ENCODE results near the gene SND1. TPM values are rescaled to one million over a fixed set of nuclear protein-coding genes. Genes with fewer than 3 reads are reported as not detected.
A peak's percentile ranks its signal among the peaks of the same experiment; 100 is the strongest.

SND1 gene
- polyA plus RNA-seq, 4 donors: 47.2 to 148 (median 92.2) TPM

- Histone ChIP-seq H3K36me3 (ENCODE audit: control insufficient read depth in 3 of 3, insufficient read depth in 2 of 3, low read depth in 1 of 3, low read length in 3 of 3) (no peaks in the 10 kb centered on the region), H3K4me1 (ENCODE audit: control insufficient read depth in 3 of 3, insufficient read depth in 2 of 3, low read depth in 1 of 3, low read length in 2 of 3) (peaks cover 0 to 7% (median 3%) of the 10 kb centered on the region in 3 donors), H3K27me3 (ENCODE audit: control insufficient read depth in 3 of 3, insufficient read depth in 3 of 3, low read length in 3 of 3) (no peaks in the 10 kb centered on the region), H3K27ac (ENCODE audit: low read depth in 1 of 3, low read length in 2 of 3) (no peak overlapping the region), H3K4me3 (ENCODE audit: low read depth in 1 of 3, low read length in 3 of 3) (no peak overlapping the region), H3K9me3 (ENCODE audit: control insufficient read depth in 2 of 2, insufficient read depth in 1 of 2, low read depth in 1 of 2, low read length in 1 of 2) (no peaks in the 10 kb centered on the region)
- WGBS, 3 donors: 85 to 96% (median 88%) methylated on average over 3 of the region's 3 CpGs
- no peak for FAIRE-seq
- no peak for DNase-seq
Observed at GRCh38 chr7:127815631-127816145, 163.7 kb downstream of the SND1 start.

GRCh38 chr7:127816354-127817190 lies 164.6 kb downstream of the SND1 start:
- H3K4me1 ChIP-seq (ENCODE audit: control insufficient read depth in 3 of 3, insufficient read depth in 2 of 3, low read depth in 1 of 3, low read length in 2 of 3): peaks cover 0 to 7% (median 6%) of the 10 kb centered on the region in 3 donors
- no peak overlapping the region for H3K27ac ChIP-seq (ENCODE audit: low read depth in 1 of 3, low read length in 2 of 3)
- no peak overlapping the region for H3K4me3 ChIP-seq (ENCODE audit: low read depth in 1 of 3, low read length in 3 of 3)
- H3K27me3 ChIP-seq (ENCODE audit: control insufficient read depth in 3 of 3, insufficient read depth in 3 of 3, low read length in 3 of 3): no peaks in the 10 kb centered on the region
- H3K36me3 ChIP-seq (ENCODE audit: control insufficient read depth in 3 of 3, insufficient read depth in 2 of 3, low read depth in 1 of 3, low read length in 3 of 3): no peaks in the 10 kb centered on the region
- no peak for DNase-seq
- WGBS, 3 donors: 88 to 92% (median 91%) methylated on average over 5 of the region's 5 CpGs
- FAIRE-seq: no peak
- no peaks in the 10 kb centered on the region for H3K9me3 ChIP-seq (ENCODE audit: control insufficient read depth in 2 of 2, insufficient read depth in 1 of 2, low read depth in 1 of 2, low read length in 1 of 2)

- no peaks in the 10 kb centered on the region for H3K9me3 ChIP-seq (ENCODE audit: control insufficient read depth in 2 of 2, insufficient read depth in 1 of 2, low read depth in 1 of 2, low read length in 1 of 2)
- H3K4me3 ChIP-seq (ENCODE audit: low read depth in 1 of 3, low read length in 3 of 3): no peak overlapping the region
- no peaks in the 10 kb centered on the region for H3K27me3 ChIP-seq (ENCODE audit: control insufficient read depth in 3 of 3, insufficient read depth in 3 of 3, low read length in 3 of 3)
- H3K36me3 ChIP-seq (ENCODE audit: control insufficient read depth in 3 of 3, insufficient read depth in 2 of 3, low read depth in 1 of 3, low read length in 3 of 3): no peaks in the 10 kb centered on the region
- DNase-seq: no peak
- 97 to 98% (median 97%) methylated on average over 3 of the region's 3 CpGs for WGBS, 3 donors
- no peak overlapping the region for H3K27ac ChIP-seq (ENCODE audit: low read depth in 1 of 3, low read length in 2 of 3)
- H3K4me1 ChIP-seq (ENCODE audit: control insufficient read depth in 3 of 3, insufficient read depth in 2 of 3, low read depth in 1 of 3, low read length in 2 of 3): peaks cover 0 to 7% (median 6%) of the 10 kb centered on the region in 3 donors
- FAIRE-seq: no peak
Observed at GRCh38 chr7:127817466-127817865, 165.5 kb downstream of the SND1 start.

- H3K27me3 ChIP-seq (ENCODE audit: control insufficient read depth in 3 of 3, insufficient read depth in 3 of 3, low read length in 3 of 3): no peaks in the 10 kb centered on the region
- no peak for FAIRE-seq
- no peak overlapping the region for H3K27ac ChIP-seq (ENCODE audit: low read depth in 1 of 3, low read length in 2 of 3)
- peaks cover 0 to 11% (median 6%) of the 10 kb centered on the region in 3 donors for H3K4me1 ChIP-seq (ENCODE audit: control insufficient read depth in 3 of 3, insufficient read depth in 2 of 3, low read depth in 1 of 3, low read length in 2 of 3)
- 97 to 100% (median 98%) methylated on average over 2 of the region's 2 CpGs for WGBS, 3 donors
- no peak overlapping the region for H3K4me3 ChIP-seq (ENCODE audit: low read depth in 1 of 3, low read length in 3 of 3)
- H3K36me3 ChIP-seq (ENCODE audit: control insufficient read depth in 3 of 3, insufficient read depth in 2 of 3, low read depth in 1 of 3, low read length in 3 of 3): no peaks in the 10 kb centered on the region
- no peak for DNase-seq
- H3K9me3 ChIP-seq (ENCODE audit: control insufficient read depth in 2 of 2, insufficient read depth in 1 of 2, low read depth in 1 of 2, low read length in 1 of 2): no peaks in the 10 kb centered on the region
Observed at GRCh38 chr7:127818306-127818705, 166.3 kb downstream of the SND1 start.

- 33 to 53% (median 43%) methylated on average over 4 of the region's 4 CpGs for WGBS, 3 donors
- DNase-seq (peak; percentile 56 to 61), FAIRE-seq (no peak)
- no peaks in the 10 kb centered on the region for H3K9me3 ChIP-seq (ENCODE audit: control insufficient read depth in 2 of 2, insufficient read depth in 1 of 2, low read depth in 1 of 2, low read length in 1 of 2)
- H3K36me3 ChIP-seq (ENCODE audit: control insufficient read depth in 3 of 3, insufficient read depth in 2 of 3, low read depth in 1 of 3, low read length in 3 of 3): no peaks in the 10 kb centered on the region
- no peaks in the 10 kb centered on the region for H3K27me3 ChIP-seq (ENCODE audit: control insufficient read depth in 3 of 3, insufficient read depth in 3 of 3, low read length in 3 of 3)
- H3K4me1 ChIP-seq (ENCODE audit: control insufficient read depth in 3 of 3, insufficient read depth in 2 of 3, low read depth in 1 of 3, low read length in 2 of 3): peaks cover 0 to 11% (median 6%) of the 10 kb centered on the region in 3 donors
- peak overlapping the region in 1 of 3 donors; percentile 25 for H3K27ac ChIP-seq (ENCODE audit: low read depth in 1 of 3, low read length in 2 of 3)
- no peak overlapping the region for H3K4me3 ChIP-seq (ENCODE audit: low read depth in 1 of 3, low read length in 3 of 3)
Observed at GRCh38 chr7:127819975-127820731, 168.2 kb downstream of the SND1 start.

- FAIRE-seq: no peak
- 90 to 96% (median 95%) methylated on average over 2 of the region's 2 CpGs for WGBS, 3 donors
- no peak for DNase-seq
- Histone ChIP-seq H3K4me3 (ENCODE audit: low read depth in 1 of 3, low read length in 3 of 3) (no peak overlapping the region), H3K36me3 (ENCODE audit: control insufficient read depth in 3 of 3, insufficient read depth in 2 of 3, low read depth in 1 of 3, low read length in 3 of 3) (no peaks in the 10 kb centered on the region), H3K27ac (ENCODE audit: low read depth in 1 of 3, low read length in 2 of 3) (peak overlapping the region in 1 of 3 donors; percentile 25), H3K4me1 (ENCODE audit: control insufficient read depth in 3 of 3, insufficient read depth in 2 of 3, low read depth in 1 of 3, low read length in 2 of 3) (peaks cover 0 to 11% (median 6%) of the 10 kb centered on the region in 3 donors), H3K9me3 (ENCODE audit: control insufficient read depth in 2 of 2, insufficient read depth in 1 of 2, low read depth in 1 of 2, low read length in 1 of 2) (no peaks in the 10 kb centered on the region), H3K27me3 (ENCODE audit: control insufficient read depth in 3 of 3, insufficient read depth in 3 of 3, low read length in 3 of 3) (no peaks in the 10 kb centered on the region)
Observed at GRCh38 chr7:127820732-127821085, 168.7 kb downstream of the SND1 start.

GRCh38 chr7:127821146-127821545 lies 169.2 kb downstream of the SND1 start:
- 96 to 97% (median 96%) methylated on average over 1 of the region's 1 CpG for WGBS, 3 donors
- no peaks in the 10 kb centered on the region for H3K9me3 ChIP-seq (ENCODE audit: control insufficient read depth in 2 of 2, insufficient read depth in 1 of 2, low read depth in 1 of 2, low read length in 1 of 2)
- no peak for FAIRE-seq
- DNase-seq: no peak
- H3K27me3 ChIP-seq (ENCODE audit: control insufficient read depth in 3 of 3, insufficient read depth in 3 of 3, low read length in 3 of 3): no peaks in the 10 kb centered on the region
- no peak overlapping the region for H3K4me3 ChIP-seq (ENCODE audit: low read depth in 1 of 3, low read length in 3 of 3)
- peaks cover 0 to 11% (median 6%) of the 10 kb centered on the region in 3 donors for H3K4me1 ChIP-seq (ENCODE audit: control insufficient read depth in 3 of 3, insufficient read depth in 2 of 3, low read depth in 1 of 3, low read length in 2 of 3)
- no peaks in the 10 kb centered on the region for H3K36me3 ChIP-seq (ENCODE audit: control insufficient read depth in 3 of 3, insufficient read depth in 2 of 3, low read depth in 1 of 3, low read length in 3 of 3)
- no peak overlapping the region for H3K27ac ChIP-seq (ENCODE audit: low read depth in 1 of 3, low read length in 2 of 3)

GRCh38 chr7:127822822-127823508 lies 171.0 kb downstream of the SND1 start:
- 75 to 82% (median 78%) methylated on average over 5 of the region's 5 CpGs for WGBS, 3 donors
- DNase-seq: peak in 1 of 2 donors; percentile 30
- no peak overlapping the region for H3K27ac ChIP-seq (ENCODE audit: low read depth in 1 of 3, low read length in 2 of 3)
- no peaks in the 10 kb centered on the region for H3K36me3 ChIP-seq (ENCODE audit: control insufficient read depth in 3 of 3, insufficient read depth in 2 of 3, low read depth in 1 of 3, low read length in 3 of 3)
- FAIRE-seq: no peak
- H3K4me1 ChIP-seq (ENCODE audit: control insufficient read depth in 3 of 3, insufficient read depth in 2 of 3, low read depth in 1 of 3, low read length in 2 of 3): peaks cover 0 to 11% (median 6%) of the 10 kb centered on the region in 3 donors
- H3K27me3 ChIP-seq (ENCODE audit: control insufficient read depth in 3 of 3, insufficient read depth in 3 of 3, low read length in 3 of 3): no peaks in the 10 kb centered on the region
- no peaks in the 10 kb centered on the region for H3K9me3 ChIP-seq (ENCODE audit: control insufficient read depth in 2 of 2, insufficient read depth in 1 of 2, low read depth in 1 of 2, low read length in 1 of 2)
- H3K4me3 ChIP-seq (ENCODE audit: low read depth in 1 of 3, low read length in 3 of 3): no peak overlapping the region
